Activated CD8-positive, alpha-beta memory T cell treated with anti-CD3 and anti-CD28 coated beads for 48 hours (primary cell): ENCODE results near the gene PHOSPHO2.
A peak's percentile ranks its signal among the peaks of the same experiment; 100 is the strongest.

ENCODE experiments used
- DNase-seq, 3 experiments: peaks; one replicate each; pipeline ENCODE4 v3.0.0-alpha.2; 2020; ENCODE audit warnings: low read depth in 2 of 3, low spot score in 2 of 3

Gene PHOSPHO2, protein sequence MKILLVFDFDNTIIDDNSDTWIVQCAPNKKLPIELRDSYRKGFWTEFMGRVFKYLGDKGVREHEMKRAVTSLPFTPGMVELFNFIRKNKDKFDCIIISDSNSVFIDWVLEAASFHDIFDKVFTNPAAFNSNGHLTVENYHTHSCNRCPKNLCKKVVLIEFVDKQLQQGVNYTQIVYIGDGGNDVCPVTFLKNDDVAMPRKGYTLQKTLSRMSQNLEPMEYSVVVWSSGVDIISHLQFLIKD

GRCh38 chr2:169694113-169694893, at the start of gene PHOSPHO2, which contains the start of gene CFAP210:
PHOSPHO2 (plus strand) TSS chr2:169694469; CDS start chr2:169700972, 6,503 bp downstream.
CFAP210 (minus strand) TSS chr2:169694405; CDS start chr2:169694327, 78 bp downstream.
- DNase-seq, result peak; percentile 93 to 99 (median 97)

DNA sequence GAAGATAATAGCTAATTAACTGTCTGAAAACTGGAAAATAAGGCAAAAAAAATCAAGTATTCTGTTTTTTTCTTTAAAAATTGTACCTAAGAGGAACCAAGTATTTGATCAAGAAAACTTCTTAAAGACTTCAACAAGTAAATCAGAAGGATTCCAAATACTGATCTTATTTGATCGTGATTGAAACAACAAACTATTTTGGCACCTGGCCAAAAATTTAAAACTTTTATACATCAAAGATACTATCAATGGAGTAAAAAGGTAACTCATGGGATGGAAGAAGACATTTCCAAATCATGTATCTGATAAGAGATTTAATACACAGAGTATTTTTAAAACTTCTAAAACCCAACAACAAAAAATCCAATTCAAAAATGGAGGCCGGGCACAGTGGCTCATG, 46.8 kb upstream of the PHOSPHO2 start:
- DNase-seq, result no peak

- DNase-seq, result no peak
Measured at GRCh38 chr2:169649278-169649677, 45.0 kb upstream of the PHOSPHO2 start.

DNA sequence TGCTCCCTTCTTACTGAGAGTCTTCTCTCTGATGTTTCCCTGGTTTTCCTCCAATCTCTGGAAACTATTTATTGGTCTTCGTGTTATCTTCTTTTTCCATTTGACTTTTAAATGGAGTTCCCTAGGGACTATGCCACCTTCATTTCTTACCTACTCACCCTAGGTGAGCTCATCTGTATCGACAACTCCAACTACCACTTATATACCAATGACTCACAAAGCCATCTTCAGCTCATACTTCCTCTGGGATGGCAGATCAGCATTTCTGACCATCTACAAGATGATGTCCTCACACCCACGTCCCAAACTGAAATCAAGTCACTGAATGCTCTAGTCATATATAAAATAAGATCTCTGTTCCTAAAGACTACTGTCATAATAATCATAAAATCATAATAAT, 40.6 kb upstream of the PHOSPHO2 start:
- DNase-seq, result no peak

GRCh38 chr2:169656164-169656563, 38.1 kb upstream of the PHOSPHO2 start:
- DNase-seq, result no peak

GRCh38 chr2:169658877-169659276, 35.4 kb upstream of the PHOSPHO2 start:
- DNase-seq, result no peak

DNA sequence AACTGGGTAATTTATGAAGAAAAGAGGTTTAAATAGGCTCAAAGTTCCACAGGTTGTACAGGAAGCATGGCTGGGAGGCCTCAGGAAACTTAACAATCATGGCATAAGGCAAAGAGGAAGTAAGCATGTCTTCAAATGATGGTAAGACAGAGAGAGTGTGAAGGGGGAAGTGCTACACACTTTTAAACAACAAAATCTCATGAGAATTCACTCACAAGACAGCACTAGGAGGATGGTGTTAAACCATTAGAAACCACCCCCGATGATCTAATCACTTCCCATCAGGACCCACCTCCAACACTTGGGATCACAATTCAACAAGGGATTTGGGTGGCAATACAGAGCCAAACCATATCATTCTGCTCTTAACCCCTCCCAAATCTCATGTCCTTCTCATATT, 34.9 kb upstream of the PHOSPHO2 start:
- no peak for DNase-seq

DNA sequence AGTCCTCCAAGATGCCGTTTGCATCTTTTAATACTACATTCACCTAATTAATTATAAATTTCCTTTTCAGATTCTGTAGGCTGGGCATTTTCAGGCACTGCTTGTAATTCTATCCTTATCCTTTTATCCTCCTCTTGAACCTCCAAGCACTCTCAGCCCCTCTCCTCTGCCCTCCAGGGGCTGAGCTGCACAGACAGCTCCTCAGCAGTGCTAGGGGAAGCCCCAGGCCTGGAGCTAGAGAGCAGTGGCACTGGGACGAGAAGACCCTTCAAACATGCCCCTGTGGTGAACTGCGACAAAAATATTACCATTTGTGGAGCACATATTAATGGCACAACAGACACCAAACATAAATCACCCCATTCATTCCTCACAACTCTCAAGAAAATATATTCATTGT, 33.0 kb upstream of the PHOSPHO2 start:
- no peak for DNase-seq

DNA sequence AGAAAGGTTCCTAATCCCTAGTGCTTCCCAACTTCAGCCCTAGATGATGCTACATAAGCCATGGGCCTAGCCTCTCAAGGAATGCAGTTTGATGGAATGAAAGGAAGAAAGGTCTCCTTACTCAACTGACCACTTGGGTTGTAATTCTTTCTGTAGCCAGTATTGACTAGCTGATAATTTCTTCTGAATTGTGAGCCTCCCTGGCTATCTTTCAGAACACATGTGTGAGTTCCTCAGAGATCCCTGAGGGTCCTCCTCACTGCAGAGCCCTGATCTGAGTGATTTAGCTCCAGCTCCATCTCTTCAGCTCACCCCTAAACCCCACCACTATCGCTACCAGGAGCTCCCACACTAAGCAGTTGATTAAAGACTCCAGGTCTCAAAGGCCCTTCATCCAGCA, 31.5 kb upstream of the PHOSPHO2 start:
- no peak for DNase-seq

- no peak for DNase-seq
Measured at GRCh38 chr2:169663247-169663646, 31.0 kb upstream of the PHOSPHO2 start.

DNA sequence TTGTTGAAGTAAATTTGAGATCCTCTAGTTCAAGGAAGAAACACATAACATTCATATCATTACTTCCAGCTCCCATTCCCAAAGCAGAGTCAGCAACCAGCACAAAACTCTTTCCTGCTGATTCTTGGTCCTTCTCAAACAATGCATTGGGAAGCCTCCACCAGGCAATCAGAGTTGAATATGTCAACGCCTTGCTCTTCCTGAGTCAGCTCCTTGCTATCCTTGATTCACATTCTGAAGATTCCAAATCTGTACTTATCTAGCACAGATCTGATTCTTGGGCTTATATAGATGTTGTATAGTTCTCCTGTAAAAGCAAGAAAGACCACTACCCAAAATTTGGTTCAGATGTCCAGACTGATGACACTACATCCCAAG, 29.7 kb upstream of the PHOSPHO2 start:
- DNase-seq, result no peak

DNA sequence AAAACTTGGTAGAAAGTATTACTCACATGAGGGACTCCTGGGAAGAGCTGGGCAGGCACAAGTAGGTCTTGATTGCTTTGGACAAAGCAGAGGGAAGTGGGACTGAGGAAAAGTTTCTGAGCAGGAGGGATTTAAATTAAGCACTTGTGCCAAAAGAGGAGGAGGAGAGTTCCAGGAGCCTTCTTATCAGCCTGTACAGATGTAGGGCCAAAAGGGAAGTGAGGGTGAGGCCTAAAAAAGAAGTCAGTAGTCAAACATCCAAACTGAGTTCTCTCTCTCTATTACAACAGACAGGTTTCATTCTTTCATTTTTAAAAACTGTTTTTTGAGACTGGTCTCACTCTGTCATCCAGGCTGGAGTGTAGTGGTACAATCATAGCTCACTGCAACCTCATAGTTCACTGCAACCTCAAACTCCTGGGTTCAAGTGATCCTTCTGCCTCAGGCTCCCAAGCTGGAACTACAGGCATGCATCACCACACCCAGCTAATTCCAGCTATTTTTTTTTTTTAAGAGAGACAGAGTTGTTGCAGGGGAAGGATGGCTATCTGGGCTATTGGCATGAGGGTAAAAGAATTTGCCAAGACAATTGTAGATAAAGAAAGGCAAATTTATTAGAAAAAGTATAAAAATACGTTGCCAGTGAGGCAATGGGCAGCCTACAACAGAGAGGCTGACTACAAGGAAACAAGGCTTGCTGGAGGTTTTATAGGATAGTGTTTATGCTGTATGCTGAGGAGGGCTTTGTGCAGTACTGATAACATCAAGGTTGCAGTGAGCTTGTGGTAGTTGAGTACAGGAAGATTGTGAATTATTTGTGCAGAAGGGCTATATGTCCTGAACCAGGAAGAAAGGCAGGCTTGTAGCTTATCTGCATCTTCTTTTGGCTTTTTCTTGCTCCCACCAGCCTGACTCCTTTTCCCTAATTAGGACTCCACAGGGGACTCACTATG, 29.0 kb upstream of the PHOSPHO2 start:
- no peak for DNase-seq

DNA sequence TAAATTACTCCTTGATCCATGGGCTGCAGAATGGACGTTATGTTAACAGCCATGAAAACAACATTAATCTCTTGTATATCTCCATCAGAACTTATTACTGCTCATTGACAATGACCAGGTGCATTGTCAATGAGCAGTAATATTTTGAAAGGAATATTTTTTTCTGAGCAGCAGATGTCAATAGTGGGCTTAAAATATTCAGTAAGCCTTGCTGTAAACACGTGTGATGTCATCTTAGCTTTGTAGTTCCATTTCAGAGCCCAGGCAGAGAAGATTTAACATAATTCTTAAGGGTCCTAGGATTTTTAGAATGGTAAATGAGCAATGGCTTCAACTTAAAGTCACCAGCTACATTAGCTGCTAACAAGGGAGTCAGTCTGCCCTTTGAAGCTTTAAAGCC, 26.7 kb upstream of the PHOSPHO2 start:
- DNase-seq, result no peak

- DNase-seq, result no peak
Measured at GRCh38 chr2:169670215-169670651, 24.0 kb upstream of the PHOSPHO2 start.

DNA sequence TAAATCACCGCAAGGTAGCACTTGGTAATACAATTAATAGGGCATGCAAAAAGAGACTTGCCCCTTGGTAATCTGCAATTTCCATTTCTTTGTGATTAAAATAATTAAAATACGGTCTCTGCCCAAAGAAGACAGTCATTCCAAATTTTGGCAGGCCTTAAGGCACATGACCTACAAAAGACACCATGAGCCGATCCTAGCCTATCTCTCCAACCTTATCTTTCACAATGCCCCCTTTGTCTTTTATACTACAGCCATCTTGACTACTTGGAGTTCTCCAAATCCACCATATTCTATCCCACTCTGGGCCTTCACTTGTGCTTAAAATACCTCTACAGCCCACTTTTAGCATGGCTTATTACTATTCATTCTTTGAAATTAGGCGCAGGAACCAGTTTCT, 23.3 kb upstream of the PHOSPHO2 start:
- no peak for DNase-seq

DNA sequence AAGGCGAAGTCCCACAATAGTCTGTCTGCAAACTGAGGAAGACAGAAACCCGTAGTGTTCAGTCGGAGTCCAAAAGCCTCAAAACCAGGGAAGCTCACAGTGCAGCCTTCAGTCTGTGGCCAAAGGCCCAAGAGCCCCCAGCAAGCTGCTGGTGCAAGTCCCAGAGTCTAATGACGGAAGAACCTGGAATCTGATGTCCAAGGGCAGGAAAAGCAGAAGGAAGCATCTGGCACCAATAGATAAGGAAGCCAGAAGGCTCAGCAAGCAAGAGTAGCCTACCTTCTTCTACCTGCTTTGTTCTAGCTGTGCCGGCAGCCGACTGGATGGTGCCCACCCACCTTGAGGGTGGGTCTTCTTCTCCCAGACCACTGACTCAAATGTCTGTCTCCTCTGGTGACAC, 21.9 kb upstream of the PHOSPHO2 start:
- no peak for DNase-seq

DNA sequence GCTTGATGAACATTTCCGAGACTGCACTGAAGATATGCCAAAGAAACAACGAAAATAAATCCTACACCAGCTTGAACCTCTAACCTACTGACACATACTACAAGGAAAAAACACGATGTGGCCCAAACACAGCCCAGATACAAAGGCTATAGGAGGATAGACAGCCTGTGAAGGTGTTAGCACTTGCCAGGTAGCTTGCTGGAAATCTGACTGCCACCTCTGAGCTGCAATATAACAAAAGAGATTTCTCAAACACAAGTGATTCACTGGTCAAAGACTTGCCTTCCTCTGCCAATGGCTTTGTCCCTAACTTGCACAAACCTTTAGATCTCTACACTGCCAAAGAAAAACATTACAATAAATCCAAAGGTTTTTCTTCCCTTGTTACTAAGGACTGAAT, 21.2 kb upstream of the PHOSPHO2 start:
- no peak for DNase-seq

- DNase-seq, result no peak
Measured at GRCh38 chr2:169673921-169674320, 20.3 kb upstream of the PHOSPHO2 start.

GRCh38 chr2:169676357-169676756, 17.9 kb upstream of the PHOSPHO2 start:
- no peak for DNase-seq

GRCh38 chr2:169676850-169677249, 17.4 kb upstream of the PHOSPHO2 start:
- no peak for DNase-seq

GRCh38 chr2:169683054-169683424, 11.2 kb upstream of the PHOSPHO2 start:
- DNase-seq, result no peak
